Activated CD8-positive, alpha-beta T cell treated with anti-CD3 and anti-CD28 coated beads for 36 hours (primary cell): ENCODE results near the gene GJB5. TPM values are rescaled to one million over a fixed set of nuclear protein-coding genes. Genes with fewer than 3 reads are reported as not detected.

Source experiments
- ATAC-seq: fragments of 200-7000 bp; cut with Tn5 transposase; one replicate; pipeline ENCODE4 v1.10.0; 2021; ENCODE audit warnings: mild to moderate bottlenecking, moderate library complexity
- CTCF ChIA-PET: fragments of 350-600 bp; sonication (Branson Sonifier 250); formaldehyde crosslinking; loops from one replicate; lab custom pipeline; 2021; ENCODE audit warnings: antibody characterized with exemption; lab: Charles Lee
- POLR2A ChIA-PET: fragments of 350-600 bp; sonication (Branson Sonifier 250); formaldehyde crosslinking; loops from one replicate; lab custom pipeline; 2021; ENCODE audit warnings: antibody characterized with exemption; lab: Charles Lee
- DNase-seq: peaks from one replicate; pipeline ENCODE4 v3.0.0-alpha.2; 2020
- H3K27ac Mint-ChIP-seq: one replicate; pipeline ENCODE4 v1.8.0; 2021; ENCODE audit warnings: mild to moderate bottlenecking, mixed read lengths
- H3K27me3 Mint-ChIP-seq: one replicate; pipeline ENCODE4 v1.8.0; 2021; ENCODE audit warnings: mixed read lengths
- H3K36me3 Mint-ChIP-seq: one replicate; pipeline ENCODE4 v1.8.0; 2021; ENCODE audit warnings: low read depth, mixed read lengths
- H3K4me1 Mint-ChIP-seq: one replicate; pipeline ENCODE4 v1.8.0; 2021; ENCODE audit warnings: low read depth, mixed read lengths
- H3K4me3 Mint-ChIP-seq: one replicate; pipeline ENCODE4 v1.8.0; 2021; ENCODE audit warnings: mild to moderate bottlenecking, moderate library complexity, mixed read lengths
- H3K9me3 Mint-ChIP-seq: one replicate; pipeline ENCODE4 v1.8.0; 2021; ENCODE audit warnings: mixed read lengths
- intact Hi-C: fragments of 100-400 bp; cut with micrococcal nuclease; formaldehyde crosslinking; loops from one replicate; pipeline ENCODE4 v1.10.0; 2022
- total RNA-seq, 2 experiments: library from RNA; stranded (reverse); gene quantifications; one replicate each; pipeline ENCODE4 v1.2.3, GENCODE V29; 2021
- TF ChIP-seq, protein P1 (sequence below): fragments of 200-600 bp; IDR thresholded peaks from one replicate; pipeline ENCODE4 v1.8.0; 2022; ENCODE audit warnings: antibody characterized with exemption, mild to moderate bottlenecking

Gene GJB5
- total RNA-seq, 2 experiments from 2014 or later: not detected

DNA sequence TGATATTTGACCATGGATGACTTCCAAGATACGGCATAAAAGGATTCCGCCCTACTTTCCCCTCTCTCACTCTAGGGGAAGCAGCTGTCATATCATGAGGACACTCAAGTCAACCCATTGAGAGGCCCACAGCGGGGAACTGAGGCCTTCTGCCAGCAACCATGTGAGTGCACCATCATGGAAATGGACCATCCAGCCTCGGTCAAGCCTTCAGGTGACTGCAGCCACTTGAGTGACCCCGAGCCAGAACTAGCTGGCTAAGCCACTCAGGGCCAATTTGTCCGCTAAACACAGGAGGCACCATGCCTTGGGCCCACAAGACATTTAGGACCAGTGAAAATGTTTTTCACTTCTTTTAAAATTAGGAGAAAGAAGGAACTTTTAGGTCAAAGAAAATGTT lies 11.1 kb upstream of the GJB5 start:
- intact Hi-C loops: loop anchor here (2.0 to 10.0 kb wide), 3 partner anchors 206 to 1109 kb away; no protein-coding TSS in a partner anchor
- Mint-ChIP-seq H3K9me3 (no peaks in the 10 kb centered on the region), H3K4me3 (no peak overlapping the region), H3K36me3 (no peaks in the 10 kb centered on the region), H3K4me1 (no peaks in the 10 kb centered on the region), H3K27ac (no peak overlapping the region), H3K27me3 (no peaks in the 10 kb centered on the region)
- POLR2A ChIA-PET: interaction anchor here (0.6 to 1.2 kb wide), 2 partner anchors 23 to 1932 kb away, joined by 3 read pairs; no protein-coding TSS in a partner anchor
- DNase-seq (no peak), ATAC-seq (no peak)
- TF ChIP-seq, protein P1, sequence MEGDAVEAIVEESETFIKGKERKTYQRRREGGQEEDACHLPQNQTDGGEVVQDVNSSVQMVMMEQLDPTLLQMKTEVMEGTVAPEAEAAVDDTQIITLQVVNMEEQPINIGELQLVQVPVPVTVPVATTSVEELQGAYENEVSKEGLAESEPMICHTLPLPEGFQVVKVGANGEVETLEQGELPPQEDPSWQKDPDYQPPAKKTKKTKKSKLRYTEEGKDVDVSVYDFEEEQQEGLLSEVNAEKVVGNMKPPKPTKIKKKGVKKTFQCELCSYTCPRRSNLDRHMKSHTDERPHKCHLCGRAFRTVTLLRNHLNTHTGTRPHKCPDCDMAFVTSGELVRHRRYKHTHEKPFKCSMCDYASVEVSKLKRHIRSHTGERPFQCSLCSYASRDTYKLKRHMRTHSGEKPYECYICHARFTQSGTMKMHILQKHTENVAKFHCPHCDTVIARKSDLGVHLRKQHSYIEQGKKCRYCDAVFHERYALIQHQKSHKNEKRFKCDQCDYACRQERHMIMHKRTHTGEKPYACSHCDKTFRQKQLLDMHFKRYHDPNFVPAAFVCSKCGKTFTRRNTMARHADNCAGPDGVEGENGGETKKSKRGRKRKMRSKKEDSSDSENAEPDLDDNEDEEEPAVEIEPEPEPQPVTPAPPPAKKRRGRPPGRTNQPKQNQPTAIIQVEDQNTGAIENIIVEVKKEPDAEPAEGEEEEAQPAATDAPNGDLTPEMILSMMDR: no peak
- CTCF ChIA-PET: interaction anchor here (0.9 to 4.9 kb wide), 18 partner anchors 8 to 1111 kb away, joined by 3 to 35 read pairs (median 6); no protein-coding TSS in a partner anchor

DNA sequence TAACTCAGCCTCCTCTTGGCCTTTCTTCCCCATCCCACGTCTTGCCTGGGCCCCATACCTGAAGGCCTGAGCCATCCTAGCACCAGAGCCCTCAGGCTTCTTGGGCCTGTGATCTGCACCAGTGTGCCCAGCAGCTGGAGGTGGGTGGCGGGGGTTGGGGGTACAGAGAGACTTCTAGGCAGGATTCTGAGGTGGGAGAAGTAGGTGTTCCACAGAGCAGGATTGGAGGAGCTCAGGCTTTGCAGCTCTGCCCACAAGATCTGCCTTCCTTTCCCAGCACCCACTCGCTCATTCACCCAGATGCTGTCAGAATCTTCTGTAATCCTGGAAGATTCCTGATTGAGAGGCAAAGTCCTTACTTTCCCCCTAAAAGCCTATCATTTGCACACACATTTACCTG lies 10.0 kb upstream of the GJB5 start:
- Mint-ChIP-seq H3K36me3 (no peaks in the 10 kb centered on the region), H3K27ac (no peak overlapping the region), H3K9me3 (no peaks in the 10 kb centered on the region), H3K27me3 (no peaks in the 10 kb centered on the region), H3K4me1 (no peaks in the 10 kb centered on the region), H3K4me3 (no peak overlapping the region)
- intact Hi-C loops: loop anchor here (5.0 to 10.0 kb wide), 2 partner anchors 208 to 1110 kb away; no protein-coding TSS in a partner anchor
- ATAC-seq (no peak), DNase-seq (no peak)
- TF ChIP-seq, protein P1: no peak
- ChIA-PET POLR2A (no interaction called here), CTCF (interaction anchor here (1.2 to 4.9 kb wide), 3 partner anchors 9 to 1112 kb away, joined by 5 to 34 read pairs (median 5); no protein-coding TSS in a partner anchor)

DNA sequence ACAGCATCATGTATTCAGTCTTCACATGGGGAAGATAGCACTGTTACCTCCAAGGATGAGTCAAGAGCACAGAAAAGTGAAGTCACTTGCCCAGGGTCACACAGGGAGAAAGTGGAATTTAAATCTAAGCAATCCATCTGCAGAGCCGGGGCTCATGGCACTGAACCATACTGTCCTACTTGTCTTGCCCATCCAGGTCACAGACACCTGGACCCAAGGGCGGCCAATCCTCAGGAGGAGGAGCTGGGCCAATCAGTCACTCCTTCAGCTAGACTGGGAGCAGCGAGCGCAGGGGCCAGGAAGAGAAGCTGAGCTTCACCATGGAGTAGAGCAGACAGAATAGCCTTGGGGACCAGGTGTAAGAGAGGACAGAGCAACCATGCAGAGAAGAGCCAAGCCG lies 9.2 kb upstream of the GJB5 start:
- no peaks in the 10 kb centered on the region for H3K27me3 Mint-ChIP-seq
- POLR2A ChIA-PET: no interaction called here
- intact Hi-C loops: loop anchor here (10.0 kb wide), 1 partner anchor 1111 kb away; no protein-coding TSS in a partner anchor

DNA sequence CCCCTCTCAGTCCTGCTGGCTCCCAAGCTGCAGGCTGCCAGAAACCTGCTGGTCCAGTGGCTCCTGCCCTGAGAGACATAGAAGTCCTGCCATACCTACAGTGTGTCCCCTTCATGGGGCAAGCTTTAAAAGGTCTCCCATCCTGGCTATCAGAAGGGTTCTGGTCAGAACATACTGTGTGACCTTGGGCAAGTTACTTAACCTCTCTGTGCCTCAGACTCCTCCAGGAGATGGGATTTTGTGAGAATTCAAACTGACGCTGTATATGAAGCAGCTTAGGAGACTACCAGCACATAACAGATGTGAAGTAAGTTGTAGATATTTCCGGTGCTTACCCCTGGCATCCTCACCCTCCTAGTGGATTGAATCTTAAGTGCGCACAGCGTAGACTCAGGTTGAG lies 8.7 kb upstream of the GJB5 start:
- ATAC-seq (no peak), DNase-seq (no peak)
- Mint-ChIP-seq H3K36me3 (no peaks in the 10 kb centered on the region), H3K9me3 (no peaks in the 10 kb centered on the region), H3K27me3 (no peaks in the 10 kb centered on the region), H3K4me3 (no peak overlapping the region), H3K27ac (no peak overlapping the region), H3K4me1 (no peaks in the 10 kb centered on the region)
- POLR2A ChIA-PET: interaction anchor here (0.9 kb wide), 1 partner anchor 9 kb away, joined by 3 read pairs; the partner anchor contains the start of gene GJB5
- intact Hi-C loops: loop anchor here (10.0 kb wide), 1 partner anchor 1111 kb away; no protein-coding TSS in a partner anchor
- TF ChIP-seq, protein P1: no peak
- CTCF ChIA-PET: interaction anchor here (0.9 kb wide), 1 partner anchor 90 kb away, joined by 3 read pairs; no protein-coding TSS in a partner anchor

More for the DNA sequence above, 9.2 kb upstream of the GJB5 start:
- no peak overlapping the region for H3K4me3 Mint-ChIP-seq
- TF ChIP-seq, protein P1: no peak
- H3K9me3 Mint-ChIP-seq: no peaks in the 10 kb centered on the region
- no peak for ATAC-seq
- CTCF ChIA-PET: no interaction called here
- H3K36me3 Mint-ChIP-seq: no peaks in the 10 kb centered on the region
- no peaks in the 10 kb centered on the region for H3K4me1 Mint-ChIP-seq
- H3K27ac Mint-ChIP-seq: no peak overlapping the region
- no peak for DNase-seq
